HS-5 (cell line): ENCODE data around the gene KCNQ5.

Experiments
- DNase-seq: peaks from one replicate; pipeline ENCODE4 v3.0.0-alpha.2; 2012; ENCODE audit warnings: low read depth

Gene KCNQ5

GRCh38 chr6:73062130-73062529 lies 440.3 kb downstream of the KCNQ5 start:
- no peak for DNase-seq

- no peak for DNase-seq
Observed at GRCh38 chr6:73062837-73063236, 441.0 kb downstream of the KCNQ5 start.

GRCh38 chr6:73064266-73064665 lies 442.4 kb downstream of the KCNQ5 start:
- DNase-seq = no peak

GRCh38 chr6:73073238-73073637 lies 451.4 kb downstream of the KCNQ5 start:
- DNase-seq = no peak

GRCh38 chr6:73074175-73074574 lies 452.3 kb downstream of the KCNQ5 start:
- peak; percentile 80 for DNase-seq

- no peak for DNase-seq
Observed at GRCh38 chr6:73076211-73076954, 454.5 kb downstream of the KCNQ5 start.

GRCh38 chr6:73078333-73078862 lies 456.5 kb downstream of the KCNQ5 start:
- DNase-seq = no peak

GRCh38 chr6:73078908-73079610 lies 457.2 kb downstream of the KCNQ5 start:
- no peak for DNase-seq

- peak; percentile 25 for DNase-seq
Observed at GRCh38 chr6:73079611-73079955, 457.7 kb downstream of the KCNQ5 start.

GRCh38 chr6:73079978-73080377 lies 458.1 kb downstream of the KCNQ5 start:
- no peak for DNase-seq

GRCh38 chr6:73081955-73082354 lies 460.1 kb downstream of the KCNQ5 start:
- no peak for DNase-seq

- no peak for DNase-seq
Observed at GRCh38 chr6:73083886-73084285, 462.0 kb downstream of the KCNQ5 start.

- DNase-seq = no peak
Observed at GRCh38 chr6:73085443-73085871, 463.6 kb downstream of the KCNQ5 start.

- no peak for DNase-seq
Observed at GRCh38 chr6:73086726-73087125, 464.9 kb downstream of the KCNQ5 start.

- DNase-seq = no peak
Observed at GRCh38 chr6:73088138-73088813, 466.4 kb downstream of the KCNQ5 start.

GRCh38 chr6:73104921-73105320 lies 483.1 kb downstream of the KCNQ5 start:
- DNase-seq = no peak

GRCh38 chr6:73107016-73107415 lies 485.2 kb downstream of the KCNQ5 start:
- no peak for DNase-seq

- no peak for DNase-seq
Observed at GRCh38 chr6:73108949-73109348, 487.1 kb downstream of the KCNQ5 start.

GRCh38 chr6:73109659-73110058 lies 487.8 kb downstream of the KCNQ5 start:
- no peak for DNase-seq

- DNase-seq = no peak
Observed at GRCh38 chr6:73116330-73116729, 494.5 kb downstream of the KCNQ5 start.

- peak; percentile 61 for DNase-seq
Observed at GRCh38 chr6:73121421-73121993, 499.6 kb downstream of the KCNQ5 start.

- no peak for DNase-seq
Observed at GRCh38 chr6:73123632-73124329, 501.9 kb downstream of the KCNQ5 start.
